HUES64 (cell line): Measurements from ENCODE around the gene CADPS.
A peak's percentile ranks its signal among the peaks of the same experiment; 100 is the strongest.

ENCODE experiments used
- H3K27ac ChIP-seq: 2 replicates; pipeline ENCODE4 v1.7.0; 2013; ENCODE audit warnings: low read depth, low read length, inconsistent platforms
- H3K27me3 ChIP-seq: 2 replicates; pipeline ENCODE4 v1.6.1; 2013; ENCODE audit warnings: mild to moderate bottlenecking, low read length; ENCODE audit not compliant: insufficient read depth
- H3K36me3 ChIP-seq: 2 replicates; pipeline ENCODE4 v1.6.1; 2013; ENCODE audit warnings: mild to moderate bottlenecking, low read length; ENCODE audit not compliant: insufficient read depth
- H3K4me1 ChIP-seq: 2 replicates; pipeline ENCODE4 v1.6.1; 2013; ENCODE audit warnings: mild to moderate bottlenecking, low read length, moderate library complexity; ENCODE audit not compliant: insufficient read depth
- H3K4me3 ChIP-seq: 2 replicates; pipeline ENCODE4 v1.5.1; 2013; ENCODE audit warnings: mild to moderate bottlenecking, low read length, moderate library complexity
- H3K9ac ChIP-seq: 2 replicates; pipeline ENCODE4 v1.6.1; 2013; ENCODE audit warnings: mild to moderate bottlenecking, low read depth, low read length
- H3K9me3 ChIP-seq: 2 replicates; pipeline ENCODE4 v1.6.1; 2013; ENCODE audit warnings: low read depth, low read length; ENCODE audit not compliant: insufficient read depth
- WGBS: fragments of 150-250, 120-280 bp; methylation state at CpG from one replicate; pipeline ENCODE4 v1.1.7; 2013; ENCODE audit warnings: missing lambda C conversion rate; 5-methylcytosine and 5-hydroxymethylcytosine counted together

Gene CADPS

GRCh38 chr3:62556121-62556815 lies 318.9 kb downstream of the CADPS start:
- Histone ChIP-seq H3K4me3 (no peak overlapping the region), H3K27me3 (0 out of 2 replicates have a peak, but pooled peaks cover 5% of the 10 kb centered on the region), H3K9ac (no peak overlapping the region), H3K9me3 (no peaks in the 10 kb centered on the region), H3K27ac (no peak overlapping the region), H3K36me3 (no peaks in the 10 kb centered on the region), H3K4me1 (peaks cover 8% of the 10 kb centered on the region; the same call in 1 of the 2 replicates)
- WGBS, result 69% methylated on average over 10 of the region's 10 CpGs

DNA sequence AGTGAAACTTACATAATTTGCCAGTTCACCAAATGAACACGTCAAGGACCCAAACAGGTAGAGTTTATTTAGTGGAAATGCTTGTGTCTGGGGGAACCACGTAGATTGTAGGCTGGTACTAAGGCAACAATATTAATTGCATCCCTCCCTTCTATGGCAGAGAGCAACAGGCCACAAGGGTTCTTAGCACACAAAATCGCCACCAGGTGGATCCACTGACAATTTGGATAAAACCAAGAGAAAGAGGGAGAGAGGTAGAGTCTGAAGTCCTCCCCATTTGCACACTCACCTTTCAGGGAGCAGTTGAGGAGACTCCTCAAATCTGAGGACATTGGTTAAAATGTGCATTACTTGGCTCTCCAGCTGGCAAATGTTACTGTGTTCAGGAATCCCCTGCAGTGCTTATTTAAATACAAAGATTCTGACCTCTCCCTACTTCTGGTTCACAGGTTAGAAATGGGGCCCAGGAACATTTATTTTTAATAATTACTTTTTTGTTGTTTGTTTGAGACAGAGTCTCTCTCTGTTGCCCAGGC lies 320.9 kb downstream of the CADPS start:
- Histone ChIP-seq H3K27me3 (0 out of 2 replicates have a peak, but pooled peaks cover 5% of the 10 kb centered on the region), H3K4me3 (no peak overlapping the region), H3K9ac (no peak overlapping the region), H3K9me3 (no peaks in the 10 kb centered on the region), H3K4me1 (peaks cover 10% of the 10 kb centered on the region; the same call in 1 of the 2 replicates), H3K36me3 (no peaks in the 10 kb centered on the region), H3K27ac (no peak overlapping the region)
- 65% methylated on average over 3 of the region's 3 CpGs for WGBS

GRCh38 chr3:62553811-62554210 lies 321.4 kb downstream of the CADPS start:
- Histone ChIP-seq H3K9me3 (no peaks in the 10 kb centered on the region), H3K9ac (no peak overlapping the region), H3K36me3 (no peaks in the 10 kb centered on the region), H3K27me3 (0 out of 2 replicates have a peak, but pooled peaks cover 5% of the 10 kb centered on the region), H3K4me1 (peaks cover 15% of the 10 kb centered on the region; the same call in 1 of the 2 replicates), H3K27ac (no peak overlapping the region), H3K4me3 (no peak overlapping the region)
- WGBS, result 89% methylated on average over 3 of the region's 4 CpGs

DNA sequence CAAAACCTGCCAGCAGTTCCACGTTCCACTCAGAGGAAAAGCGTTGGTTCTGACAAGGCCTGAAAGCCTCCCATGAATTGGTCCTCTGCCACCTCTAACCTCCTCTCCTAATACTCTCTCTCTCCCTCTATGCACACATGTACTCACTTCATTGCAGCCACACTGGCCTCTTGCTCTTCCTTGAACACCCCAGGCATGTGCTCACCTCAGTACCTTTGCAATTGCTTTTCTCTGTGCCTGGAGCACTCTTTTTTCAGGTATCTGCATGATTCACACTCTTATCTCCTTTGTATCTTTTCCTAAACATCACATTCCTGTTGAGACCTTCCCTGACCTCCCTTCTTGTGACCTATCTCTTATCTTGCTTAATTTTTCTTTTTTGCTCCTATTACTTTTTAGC lies 323.7 kb downstream of the CADPS start:
- Histone ChIP-seq H3K4me3 (no peak overlapping the region), H3K27ac (no peak overlapping the region), H3K9ac (no peak overlapping the region), H3K27me3 (no peaks in the 10 kb centered on the region), H3K9me3 (no peaks in the 10 kb centered on the region), H3K36me3 (no peaks in the 10 kb centered on the region), H3K4me1 (peaks cover 26% of the 10 kb centered on the region)
- WGBS, result 94% methylated on average over 2 of the region's 2 CpGs

DNA sequence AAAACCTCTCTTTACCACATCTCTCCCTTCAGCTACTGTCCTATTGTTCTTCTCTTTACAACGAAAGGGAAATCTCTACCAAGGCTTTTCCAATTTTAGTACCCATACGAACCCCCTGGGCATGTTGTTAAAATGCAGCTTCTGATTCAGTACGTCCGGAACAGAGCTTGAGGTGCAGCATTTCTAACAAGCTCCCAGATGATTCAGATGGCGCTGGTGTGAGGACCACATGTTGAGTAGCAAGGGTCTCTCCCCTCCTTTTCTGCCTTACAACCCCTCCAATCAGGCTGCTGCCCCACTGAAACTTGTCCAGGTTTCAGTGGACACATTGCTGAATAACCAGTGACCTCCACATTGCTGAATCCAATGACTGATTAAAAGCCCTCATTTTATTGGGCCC lies 324.8 kb downstream of the CADPS start:
- Histone ChIP-seq H3K4me3 (no peak overlapping the region), H3K4me1 (peaks cover 18% of the 10 kb centered on the region), H3K27ac (no peak overlapping the region), H3K36me3 (no peaks in the 10 kb centered on the region), H3K9ac (no peak overlapping the region), H3K9me3 (no peaks in the 10 kb centered on the region), H3K27me3 (no peaks in the 10 kb centered on the region)
- WGBS, result 87% methylated on average over 5 of the region's 5 CpGs

- Histone ChIP-seq H3K4me3 (no peak overlapping the region), H3K36me3 (no peaks in the 10 kb centered on the region), H3K27me3 (no peaks in the 10 kb centered on the region), H3K9me3 (no peaks in the 10 kb centered on the region), H3K27ac (no peak overlapping the region), H3K9ac (no peak overlapping the region), H3K4me1 (peaks cover 30% of the 10 kb centered on the region)
- WGBS, result 18% methylated on average over 1 of the region's 2 CpGs
Observed at GRCh38 chr3:62548528-62549205, 326.5 kb downstream of the CADPS start.

GRCh38 chr3:62546266-62546665 lies 328.9 kb downstream of the CADPS start:
- H3K27me3 ChIP-seq, result no peaks in the 10 kb centered on the region
- no peak overlapping the region for H3K9ac ChIP-seq
- peaks cover 33% of the 10 kb centered on the region for H3K4me1 ChIP-seq
- no peaks in the 10 kb centered on the region for H3K36me3 ChIP-seq
- WGBS, result 93% methylated on average over 7 of the region's 7 CpGs
- no peak overlapping the region for H3K27ac ChIP-seq
- H3K4me3 ChIP-seq, result no peak overlapping the region
- no peaks in the 10 kb centered on the region for H3K9me3 ChIP-seq

GRCh38 chr3:62542185-62542584 lies 333.0 kb downstream of the CADPS start:
- no peak overlapping the region for H3K4me3 ChIP-seq
- no peaks in the 10 kb centered on the region for H3K27me3 ChIP-seq
- H3K36me3 ChIP-seq, result no peaks in the 10 kb centered on the region
- WGBS, result 96% methylated on average over 2 of the region's 2 CpGs
- H3K27ac ChIP-seq, result no peak overlapping the region
- H3K9ac ChIP-seq, result no peak overlapping the region
- peaks cover 50% of the 10 kb centered on the region for H3K4me1 ChIP-seq
- no peaks in the 10 kb centered on the region for H3K9me3 ChIP-seq

- Histone ChIP-seq H3K9me3 (no peaks in the 10 kb centered on the region), H3K4me3 (no peak overlapping the region), H3K9ac (no peak overlapping the region), H3K36me3 (no peaks in the 10 kb centered on the region), H3K4me1 (peaks cover 52% of the 10 kb centered on the region), H3K27ac (0 out of 2 replicates have a peak overlapping the region, but pooled peaks have one; percentile 2), H3K27me3 (no peaks in the 10 kb centered on the region)
- 88% methylated on average over 1 of the region's 1 CpG for WGBS
Observed at GRCh38 chr3:62539762-62540161, 335.5 kb downstream of the CADPS start.

DNA sequence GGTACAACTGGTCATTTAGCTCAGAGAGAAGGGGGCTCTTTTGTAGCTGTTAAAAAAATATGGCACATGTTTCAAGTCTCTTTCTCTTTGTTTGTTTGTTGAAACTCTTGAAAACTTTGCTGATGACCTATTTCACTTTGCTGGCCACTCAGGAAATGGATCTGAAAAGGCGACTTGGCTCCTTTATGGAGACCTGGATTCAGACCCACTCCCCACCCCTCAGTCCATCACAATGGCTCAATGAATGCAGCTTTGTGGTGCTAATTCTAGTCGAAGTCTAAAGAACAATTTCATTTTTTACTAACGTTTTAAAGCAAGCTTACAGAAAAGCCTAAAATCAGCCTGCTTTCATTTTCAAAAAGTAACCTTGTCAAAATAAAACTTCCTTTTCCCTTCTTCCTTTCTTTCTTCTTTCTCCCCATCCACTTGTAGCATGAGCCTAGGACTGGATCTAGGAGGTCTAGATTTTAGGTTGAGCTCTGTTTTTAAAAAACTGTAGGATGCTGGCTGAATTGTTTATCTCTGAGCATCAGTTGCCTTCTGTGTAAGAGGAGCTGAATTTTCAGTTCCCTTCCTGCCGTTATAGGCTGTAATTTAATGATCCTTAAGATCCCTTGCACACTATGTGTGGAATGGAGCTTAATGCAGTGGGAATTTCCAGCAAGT lies 336.4 kb downstream of the CADPS start:
- Histone ChIP-seq H3K9me3 (no peaks in the 10 kb centered on the region), H3K4me1 (peaks cover 43% of the 10 kb centered on the region), H3K4me3 (peak overlapping the region; percentile 27), H3K9ac (peak overlapping the region; percentile 52), H3K27ac (peak overlapping the region; percentile 91), H3K36me3 (no peaks in the 10 kb centered on the region), H3K27me3 (no peaks in the 10 kb centered on the region)
- 20% methylated on average over 4 of the region's 4 CpGs for WGBS

- 98% methylated on average over 7 of the region's 7 CpGs for WGBS
- Histone ChIP-seq H3K27ac (no peak overlapping the region), H3K9me3 (no peaks in the 10 kb centered on the region), H3K4me1 (peaks cover 36% of the 10 kb centered on the region), H3K27me3 (no peaks in the 10 kb centered on the region), H3K9ac (no peak overlapping the region), H3K36me3 (no peaks in the 10 kb centered on the region), H3K4me3 (no peak overlapping the region)
Observed at GRCh38 chr3:62534326-62534725, 340.9 kb downstream of the CADPS start.
